GM19193 (cell line): Measurements from ENCODE around the gene GFER.

Experiments used
- POLR2A ChIP-seq: IDR thresholded peaks from 4 replicates; pipeline ENCODE4 v1.6.1; 2011; ENCODE audit not compliant: insufficient read depth, insufficient read length; ENCODE audit errors: extremely low read depth

The GFER gene

DNA sequence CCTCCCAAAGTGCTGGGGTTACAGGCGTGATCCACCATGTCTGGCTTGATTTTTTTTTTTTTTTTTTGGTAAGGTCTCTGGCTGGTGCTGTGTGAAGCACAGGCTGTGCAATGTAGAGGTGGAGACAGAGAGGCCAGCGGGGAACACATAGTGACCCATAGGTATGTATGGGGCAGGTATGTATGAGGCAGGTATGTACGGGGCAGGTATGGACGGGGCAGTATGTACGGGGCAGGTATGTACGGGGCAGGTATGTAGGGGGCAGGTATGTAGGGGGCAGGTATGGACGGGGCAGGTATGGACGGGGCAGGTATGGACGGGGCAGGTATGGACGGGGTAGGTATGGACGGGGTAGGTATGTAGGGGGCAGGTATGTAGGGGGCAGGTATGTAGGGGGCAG, 34.5 kb upstream of the GFER start:
- TF ChIP-seq POLR2A: no peak

- TF ChIP-seq POLR2A: no peak
Measured at GRCh38 chr16:1950047-1950446, 33.9 kb upstream of the GFER start.

DNA sequence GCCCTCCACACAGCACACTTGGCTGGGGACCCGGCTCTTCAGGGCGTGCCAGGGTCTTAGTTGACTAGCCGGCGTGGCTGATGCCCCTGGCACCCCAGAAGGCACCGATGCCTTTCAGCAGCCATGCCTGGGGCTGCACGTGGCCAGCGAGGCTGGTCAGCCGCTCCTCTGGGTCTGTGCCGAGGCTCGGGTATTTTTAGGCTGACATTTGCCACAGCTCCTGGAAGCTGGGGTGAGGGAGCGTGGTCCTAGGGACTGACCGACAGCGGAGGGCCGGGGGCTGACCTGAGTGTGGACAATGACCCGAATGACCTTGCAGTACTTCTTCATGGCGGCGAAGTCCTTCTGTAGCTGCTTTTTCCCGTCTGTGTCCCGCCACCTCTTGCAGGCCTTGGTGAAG, 33.4 kb upstream of the GFER start:
- TF ChIP-seq POLR2A: no peak

DNA sequence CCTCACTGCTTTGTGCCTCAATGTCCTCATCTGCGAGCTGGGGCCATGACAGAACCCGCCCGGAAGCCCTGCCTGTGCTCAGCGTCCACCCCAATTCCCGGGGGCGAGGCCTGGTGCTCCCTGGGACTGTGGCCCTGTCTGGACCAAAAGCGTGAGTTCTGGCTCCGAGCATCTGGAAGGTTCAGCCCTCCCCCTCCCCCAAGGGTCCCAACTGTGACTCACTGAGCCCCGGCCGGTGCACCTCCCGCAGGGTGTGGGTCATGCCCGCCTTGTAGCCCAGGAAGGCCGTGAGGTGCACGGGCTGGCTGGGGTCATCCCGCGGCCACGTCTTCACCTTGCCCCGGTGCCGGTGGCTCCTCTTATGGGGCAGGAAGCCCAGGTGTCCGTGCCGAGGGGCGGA, 30.3 kb upstream of the GFER start:
- no peak for TF ChIP-seq POLR2A

DNA sequence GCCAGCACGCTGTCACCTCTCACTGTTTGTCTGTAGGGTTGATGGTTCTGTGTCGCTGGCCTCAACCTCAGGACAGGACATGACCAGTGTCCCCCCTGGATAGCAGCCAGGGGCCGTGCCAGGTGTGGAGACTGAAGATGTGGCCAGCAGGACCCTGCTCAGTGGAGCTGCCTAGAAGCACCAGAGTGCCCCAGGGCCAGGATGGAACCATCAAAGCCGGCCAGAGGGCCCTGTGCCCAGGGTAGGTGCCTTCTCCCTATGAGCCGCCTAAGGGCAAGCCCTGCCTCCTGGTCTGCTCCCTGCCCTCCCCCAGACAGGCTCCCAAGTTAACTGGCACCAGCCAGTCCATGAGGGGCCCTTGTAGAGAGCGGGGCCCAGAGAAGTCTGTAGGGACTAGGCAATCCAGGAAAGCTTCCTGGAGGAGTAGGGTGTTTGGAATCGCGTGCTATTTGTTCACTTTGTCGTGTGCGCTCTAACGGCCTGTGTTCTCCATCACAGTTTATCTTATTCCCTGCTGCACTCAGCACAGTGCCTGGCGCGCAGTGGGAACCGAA, 25.2 kb upstream of the GFER start:
- TF ChIP-seq POLR2A: no peak

- peak; percentile 79 for TF ChIP-seq POLR2A
Measured at GRCh38 chr16:1959269-1960039, 24.5 kb upstream of the GFER start, which contains the start of gene NDUFB10. Gene NDUFB10, plus strand, starts transcription at chr16:1959538. Its CDS starts 87 bp downstream, at chr16:1959625.

- TF ChIP-seq POLR2A: peak; percentile 74
Measured at GRCh38 chr16:1960665-1961630, 23.0 kb upstream of the GFER start.

DNA sequence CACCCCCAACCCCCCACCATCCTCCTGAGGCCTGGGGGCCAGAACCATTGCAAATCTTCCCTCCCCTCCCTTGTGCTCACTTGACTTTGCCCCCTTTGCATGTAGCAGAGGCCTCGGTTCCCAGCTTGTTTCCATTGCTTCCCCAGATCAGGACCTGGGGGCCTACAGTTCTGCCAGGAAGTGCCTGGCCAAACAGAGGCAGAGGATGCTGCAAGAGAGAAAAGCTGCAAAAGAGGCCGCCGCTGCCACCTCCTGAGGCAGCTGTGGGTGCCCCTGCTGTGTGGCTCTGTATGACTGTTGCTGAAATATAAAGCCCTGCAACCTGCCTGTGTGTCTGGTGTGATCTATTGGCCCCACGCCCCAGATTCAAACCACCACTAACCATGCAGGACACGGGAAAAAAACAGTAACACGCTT, 22.3 kb upstream of the GFER start:
- TF ChIP-seq POLR2A: no peak

DNA sequence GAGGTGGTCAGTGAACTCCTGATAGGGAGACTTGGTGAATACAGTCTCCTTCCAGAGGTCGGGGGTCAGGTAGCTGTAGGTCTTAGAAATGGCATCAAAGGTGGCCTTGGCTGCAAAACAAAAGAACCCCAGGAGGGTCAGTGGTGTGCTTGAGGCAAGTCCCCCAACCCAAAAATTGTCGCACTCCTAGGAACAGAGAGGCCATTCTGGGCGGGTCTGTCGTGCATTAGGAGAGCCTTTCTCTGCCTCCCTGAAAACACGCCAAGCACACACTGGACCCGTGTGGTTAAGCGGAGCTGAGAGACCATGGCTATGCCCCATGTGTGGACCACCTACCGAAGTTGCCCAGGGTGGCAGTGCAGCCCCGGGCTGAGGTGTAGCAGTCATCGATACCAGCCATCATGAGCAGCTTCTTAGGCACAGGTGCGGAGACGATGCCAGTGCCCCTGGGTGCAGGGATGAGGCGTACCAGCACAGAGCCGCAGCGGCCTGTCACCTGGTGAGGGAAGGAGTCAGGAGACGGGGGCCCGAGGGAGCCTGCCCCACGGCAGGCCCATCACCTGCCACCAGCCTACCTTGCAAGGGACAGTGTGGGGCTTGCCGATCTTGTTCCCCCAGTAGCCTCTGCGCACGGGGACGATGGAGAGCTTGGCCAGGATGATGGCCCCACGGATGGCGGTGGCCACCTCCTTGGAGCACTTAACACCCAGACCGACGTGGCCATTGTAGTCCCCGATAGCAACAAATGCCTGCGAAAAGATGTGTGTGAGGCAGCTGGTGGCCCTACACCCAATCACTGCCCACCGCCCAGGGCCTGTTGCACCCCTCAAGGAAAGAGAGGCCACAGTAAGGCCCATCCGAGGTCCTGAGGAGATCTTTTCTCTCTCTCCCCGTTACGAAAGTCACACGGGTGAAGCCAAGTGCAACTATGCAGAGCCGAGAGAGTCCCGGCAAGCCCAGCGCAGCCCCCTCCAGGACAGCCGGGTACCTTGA, 21.5 kb upstream of the GFER start:
- peak; percentile 35 for TF ChIP-seq POLR2A

- TF ChIP-seq POLR2A: no peak
Measured at GRCh38 chr16:1963806-1964505, 20.0 kb upstream of the GFER start.

- peak; percentile 100 for TF ChIP-seq POLR2A
Measured at GRCh38 chr16:1964506-1965395, 19.2 kb upstream of the GFER start, which contains the start of gene RPS2. Gene RPS2, minus strand, starts transcription at chr16:1964826. Its CDS starts 201 bp downstream, at chr16:1964625.

DNA sequence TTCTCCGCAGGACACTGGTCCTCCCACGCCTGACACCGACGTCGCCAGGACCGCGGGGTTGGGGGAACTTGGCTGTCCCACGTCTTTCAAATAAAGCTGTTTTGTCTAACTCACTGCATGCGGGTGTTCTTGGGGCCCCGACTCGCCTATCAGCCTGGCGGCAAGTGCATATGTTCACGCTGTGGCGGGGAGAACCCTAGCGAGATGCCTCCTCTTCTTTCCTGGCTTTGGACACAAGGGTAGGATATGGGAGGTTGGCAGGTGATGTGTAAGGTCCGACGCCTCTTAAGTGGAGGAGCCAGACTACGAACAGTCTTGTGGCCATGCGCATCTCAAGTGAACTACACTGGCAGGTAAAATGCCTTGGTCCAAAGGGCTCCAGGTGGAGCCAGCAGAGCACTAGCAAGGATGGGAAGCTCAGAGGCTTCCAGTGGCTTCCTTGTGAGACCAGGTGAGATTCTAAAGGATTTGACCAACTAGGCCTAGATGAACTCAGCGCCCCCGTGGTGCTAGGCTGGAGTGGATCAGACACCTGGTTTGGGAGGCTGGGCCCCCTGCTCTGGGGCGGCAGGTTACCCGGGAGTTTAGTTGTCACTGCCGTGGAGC, 18.5 kb upstream of the GFER start:
- no peak for TF ChIP-seq POLR2A
